Naive thymus-derived CD8-positive, alpha-beta T cell (primary cell): ENCODE measurements around the gene HOXB2. TPM values are rescaled to one million over a fixed set of nuclear protein-coding genes. Genes with fewer than 3 reads are reported as not detected.

Experiments
- ATAC-seq, 2 donors: fragments of 150-1000 bp; cut with Tn5 transposase in 1 of 2; sonication (Bioruptor Pico), chemical (Tn5 transposase) in 1 of 2; 1 replicate in 1 of 2; 2 replicates in 1 of 2; pipeline ENCODE4 v1.10.0; 2021; ENCODE audit warnings: mild to moderate bottlenecking in 2 of 2, moderate library complexity in 2 of 2
- POLR2A ChIA-PET: fragments of 350-600 bp; sonication (Branson Sonifier 250); formaldehyde crosslinking; loops from one replicate; lab custom pipeline; 2021; ENCODE audit warnings: antibody characterized with exemption; lab: Charles Lee
- DNase-seq, 10 donors: peaks; one replicate each; pipeline versions ENCODE4 v3.0.0 to v3.0.0-alpha.2; 2020 to 2022
- H3K27ac Mint-ChIP-seq, 10 donors: one replicate each; pipeline ENCODE4 v1.8.0; 2020 to 2022; ENCODE audit warnings: mild to moderate bottlenecking in 10 of 10, mixed read lengths in 10 of 10, moderate library complexity in 4 of 10, inconsistent platforms in 1 of 10
- H3K27me3 Mint-ChIP-seq, 5 donors: one replicate each; pipeline ENCODE4 v1.8.0; 2021 to 2022; ENCODE audit warnings: mixed read lengths in 5 of 5
- H3K36me3 Mint-ChIP-seq, 3 donors: one replicate each; pipeline ENCODE4 v1.8.0; 2020 to 2022; ENCODE audit warnings: mixed read lengths in 3 of 3, mild to moderate bottlenecking in 2 of 3, inconsistent platforms in 1 of 3
- H3K4me1 Mint-ChIP-seq, 4 donors: one replicate each; pipeline ENCODE4 v1.8.0; 2021 to 2022; ENCODE audit warnings: mixed read lengths in 4 of 4
- H3K4me3 Mint-ChIP-seq, 10 donors: one replicate each; pipeline ENCODE4 v1.8.0; 2020 to 2022; ENCODE audit warnings: mild to moderate bottlenecking in 10 of 10, mixed read lengths in 10 of 10, moderate library complexity in 6 of 10, inconsistent platforms in 1 of 10
- H3K9me3 Mint-ChIP-seq, 9 donors: one replicate each; pipeline ENCODE4 v1.8.0; 2020 to 2022; ENCODE audit warnings: mixed read lengths in 9 of 9, mild to moderate bottlenecking in 3 of 9, inconsistent platforms in 1 of 9, moderate library complexity in 1 of 9
- polyA plus RNA-seq, 3 donors: library from polyadenylated mRNA; unstranded; fragments of 300-500 nt; fragmentation: Illumina TruSeq; gene quantifications; one replicate each; pipeline ENCODE4 v1.2.3, GENCODE V29; 2021
- total RNA-seq, 8 experiments: library from RNA in 2 of 8; stranded (reverse) in 2 of 8; gene quantifications; one replicate each; pipeline ENCODE4 v1.2.3 and lab custom pipeline; 2021 to 2026

The HOXB2 gene
- total and polyA plus RNA-seq, 5 experiments from 2014 or later: 7.6 to 32.4 (median 16.4) TPM

- no peak overlapping the region for H3K27ac Mint-ChIP-seq
- H3K36me3 Mint-ChIP-seq: no peaks in the 10 kb centered on the region
- ATAC-seq: no peak
- DNase-seq: no peak
- peaks cover 0 to 2% (median 0%) of the 10 kb centered on the region in 9 donors for H3K9me3 Mint-ChIP-seq
- peaks cover 15 to 29% (median 29%) of the 10 kb centered on the region in 5 donors for H3K27me3 Mint-ChIP-seq
- peaks cover 2 to 14% (median 11%) of the 10 kb centered on the region in 4 donors for H3K4me1 Mint-ChIP-seq
- no peak overlapping the region for H3K4me3 Mint-ChIP-seq
- POLR2A ChIA-PET: interaction anchor here (1.8 kb wide), 1 partner anchor 16 kb away, joined by 4 read pairs; no protein-coding TSS in a partner anchor
Observed at GRCh38 chr17:48528936-48529682, 15.8 kb downstream of the HOXB2 start.

DNA sequence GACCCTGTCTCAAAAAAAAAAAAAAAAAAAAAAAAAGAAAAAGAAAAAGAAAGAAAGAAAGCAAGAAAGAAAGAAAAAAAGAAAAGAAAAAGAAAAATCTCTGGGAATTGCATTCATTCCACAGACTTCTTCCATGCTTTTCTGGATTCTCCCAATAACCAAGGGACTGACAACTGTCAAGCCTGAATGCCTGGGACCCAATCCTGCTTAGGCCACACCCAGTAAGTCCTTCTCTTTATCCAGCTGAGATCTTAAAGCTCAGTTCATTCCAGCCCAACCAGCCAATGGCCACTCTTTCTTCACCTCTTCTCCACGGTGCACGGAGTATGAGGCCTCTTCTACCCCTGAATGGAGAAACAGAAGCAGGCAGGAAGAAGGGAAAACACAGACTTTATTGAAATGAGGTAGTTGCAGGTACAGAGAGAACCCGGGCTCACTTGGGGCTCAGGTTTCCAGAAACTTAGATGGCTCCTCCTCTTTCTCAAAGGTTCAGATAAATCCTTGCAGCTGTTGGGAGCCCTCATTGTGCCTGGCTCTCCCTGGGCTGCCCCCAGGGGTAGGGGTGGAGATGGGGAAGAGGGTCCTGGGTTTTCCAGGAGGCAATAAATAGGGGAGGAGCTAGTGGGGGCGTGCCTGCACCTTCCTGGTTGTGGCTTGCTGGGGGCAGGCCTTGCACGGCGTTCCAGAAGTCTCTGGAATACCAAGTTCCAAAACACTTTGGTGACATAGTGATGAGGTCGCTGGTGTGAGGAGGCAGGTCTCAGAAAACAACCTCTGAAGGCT, 16.6 kb downstream of the HOXB2 start:
- peak overlapping the region in 1 of 10 donors; percentile 25 for H3K27ac Mint-ChIP-seq
- DNase-seq: no peak
- H3K9me3 Mint-ChIP-seq: peaks cover 0 to 2% (median 0%) of the 10 kb centered on the region in 9 donors
- peaks cover 2 to 14% (median 11%) of the 10 kb centered on the region in 4 donors for H3K4me1 Mint-ChIP-seq
- POLR2A ChIA-PET: interaction anchor here (0.6 to 1.8 kb wide), 2 partner anchors 15 to 30 kb away, joined by 3 to 4 read pairs; no protein-coding TSS in a partner anchor
- no peak for ATAC-seq
- H3K4me3 Mint-ChIP-seq: peak overlapping the region in 2 of 10 donors; percentile 20 to 28
- peaks cover 16 to 37% (median 33%) of the 10 kb centered on the region in 5 donors for H3K27me3 Mint-ChIP-seq
- H3K36me3 Mint-ChIP-seq: no peaks in the 10 kb centered on the region

- Mint-ChIP-seq H3K9me3 (peaks cover 0 to 2% (median 0%) of the 10 kb centered on the region in 9 donors), H3K27ac (peak overlapping the region in 1 of 10 donors; percentile 45), H3K4me1 (peaks cover 2 to 14% (median 11%) of the 10 kb centered on the region in 4 donors), H3K4me3 (peak overlapping the region in 4 of 10 donors; percentile 38 to 50 (median 39)), H3K27me3 (peaks cover 21 to 45% (median 40%) of the 10 kb centered on the region in 5 donors), H3K36me3 (no peaks in the 10 kb centered on the region)
- DNase-seq: no peak
- POLR2A ChIA-PET: interaction anchor here (1.8 kb wide), 1 partner anchor 14 kb away, joined by 4 read pairs; no protein-coding TSS in a partner anchor
- no peak for ATAC-seq
Observed at GRCh38 chr17:48527547-48527932, 17.4 kb downstream of the HOXB2 start.

GRCh38 chr17:48526608-48527546, 18.0 kb downstream of the HOXB2 start:
- Mint-ChIP-seq H3K4me3 (peak overlapping the region in 7 of 10 donors; percentile 9 to 65 (median 25)), H3K27me3 (peaks cover 22 to 52% (median 43%) of the 10 kb centered on the region in 5 donors), H3K4me1 (peaks cover 4 to 14% (median 11%) of the 10 kb centered on the region in 4 donors), H3K36me3 (no peaks in the 10 kb centered on the region), H3K27ac (peak overlapping the region in 1 of 10 donors; percentile 45), H3K9me3 (peaks cover 0 to 2% (median 0%) of the 10 kb centered on the region in 9 donors)
- DNase-seq (no peak), ATAC-seq (peak; percentile 22 to 46)
- POLR2A ChIA-PET: interaction anchor here (1.8 kb wide), 1 partner anchor 14 kb away, joined by 4 read pairs; no protein-coding TSS in a partner anchor

GRCh38 chr17:48523010-48523409, 21.9 kb downstream of the HOXB2 start:
- peaks cover 22 to 71% (median 53%) of the 10 kb centered on the region in 5 donors for H3K27me3 Mint-ChIP-seq
- peaks cover 0 to 2% (median 0%) of the 10 kb centered on the region in 9 donors for H3K9me3 Mint-ChIP-seq
- POLR2A ChIA-PET: interaction anchor here (0.6 kb wide), 1 partner anchor 95 kb away, joined by 4 read pairs; no protein-coding TSS in a partner anchor
- no peak for ATAC-seq
- peaks cover 4 to 13% (median 10%) of the 10 kb centered on the region in 4 donors for H3K4me1 Mint-ChIP-seq
- no peak overlapping the region for H3K27ac Mint-ChIP-seq
- no peak for DNase-seq
- H3K36me3 Mint-ChIP-seq: peaks cover 0 to 3% (median 0%) of the 10 kb centered on the region in 3 donors
- H3K4me3 Mint-ChIP-seq: no peak overlapping the region

GRCh38 chr17:48522031-48522653, 22.8 kb downstream of the HOXB2 start:
- POLR2A ChIA-PET: interaction anchor here (0.6 kb wide), 1 partner anchor 95 kb away, joined by 4 read pairs; no protein-coding TSS in a partner anchor
- H3K4me1 Mint-ChIP-seq: peaks cover 4 to 13% (median 7%) of the 10 kb centered on the region in 4 donors
- H3K36me3 Mint-ChIP-seq: peaks cover 0 to 3% (median 0%) of the 10 kb centered on the region in 3 donors
- no peaks in the 10 kb centered on the region for H3K9me3 Mint-ChIP-seq
- peaks cover 22 to 71% (median 56%) of the 10 kb centered on the region in 5 donors for H3K27me3 Mint-ChIP-seq
- DNase-seq (no peak), ATAC-seq (no peak)
- H3K27ac Mint-ChIP-seq: peak overlapping the region in 1 of 10 donors; percentile 67
- H3K4me3 Mint-ChIP-seq: no peak overlapping the region

DNA sequence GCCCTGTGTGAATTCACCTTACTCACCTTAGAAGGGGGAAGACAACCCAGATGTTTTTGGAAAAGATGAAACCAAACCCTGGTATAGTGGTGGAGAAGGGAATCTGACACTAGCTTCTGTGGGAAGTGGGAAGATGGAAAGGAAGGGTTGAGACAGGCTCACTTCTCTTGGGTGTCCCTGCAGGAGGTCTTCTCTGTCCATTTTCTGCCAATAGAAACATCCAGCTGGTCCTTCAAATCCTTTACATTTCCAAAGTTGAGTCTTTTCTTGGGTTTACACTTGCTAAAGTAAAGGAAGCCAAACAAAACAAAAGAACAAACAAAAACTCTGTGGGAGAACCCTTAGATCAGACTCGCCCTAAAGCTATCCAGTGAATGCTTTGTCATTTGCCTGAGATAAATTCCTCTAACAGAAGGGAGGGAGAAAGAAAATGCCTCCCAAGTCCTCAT, 24.3 kb downstream of the HOXB2 start:
- Mint-ChIP-seq H3K9me3 (no peaks in the 10 kb centered on the region), H3K4me3 (no peak overlapping the region), H3K36me3 (peaks cover 0 to 3% (median 0%) of the 10 kb centered on the region in 3 donors), H3K27me3 (peaks cover 14 to 67% (median 47%) of the 10 kb centered on the region in 5 donors), H3K4me1 (peaks cover 0 to 1% (median 0%) of the 10 kb centered on the region in 4 donors), H3K27ac (no peak overlapping the region)
- POLR2A ChIA-PET: interaction anchor here (0.6 to 0.7 kb wide), 3 partner anchors 11 to 427 kb away, joined by 3 read pairs; no protein-coding TSS in a partner anchor
- DNase-seq (no peak), ATAC-seq (no peak)

DNA sequence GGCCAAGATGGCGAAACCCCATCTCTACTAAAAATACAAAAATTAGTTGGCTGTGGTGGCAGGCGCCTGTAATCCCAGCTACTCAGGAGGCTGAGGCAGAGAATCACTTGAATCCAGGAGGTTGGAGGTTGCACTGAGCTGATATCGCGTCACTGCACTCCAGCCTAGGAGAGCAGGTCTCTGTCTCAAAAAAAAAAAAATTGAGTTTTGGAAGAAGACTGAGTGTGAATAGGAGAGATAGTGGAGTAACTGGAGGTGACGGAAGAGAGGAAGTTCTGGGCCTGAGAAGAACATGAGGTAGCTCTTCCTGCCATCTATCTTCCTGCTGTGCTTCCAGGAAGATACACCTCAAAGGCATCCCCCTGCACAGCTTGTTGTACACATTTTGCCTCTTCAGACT, 25.5 kb downstream of the HOXB2 start:
- Mint-ChIP-seq H3K27ac (no peak overlapping the region), H3K4me3 (no peak overlapping the region), H3K36me3 (peaks cover 0 to 3% (median 0%) of the 10 kb centered on the region in 3 donors), H3K4me1 (peaks cover 0 to 3% (median 2%) of the 10 kb centered on the region in 4 donors), H3K27me3 (peaks cover 18 to 70% (median 46%) of the 10 kb centered on the region in 5 donors), H3K9me3 (no peaks in the 10 kb centered on the region)
- no peak for DNase-seq
- POLR2A ChIA-PET: interaction anchor here (0.7 kb wide), 3 partner anchors 12 to 664 kb away, joined by 3 to 7 read pairs (median 3); partner anchors contain the start of gene HOXB1
- ATAC-seq: no peak

DNA sequence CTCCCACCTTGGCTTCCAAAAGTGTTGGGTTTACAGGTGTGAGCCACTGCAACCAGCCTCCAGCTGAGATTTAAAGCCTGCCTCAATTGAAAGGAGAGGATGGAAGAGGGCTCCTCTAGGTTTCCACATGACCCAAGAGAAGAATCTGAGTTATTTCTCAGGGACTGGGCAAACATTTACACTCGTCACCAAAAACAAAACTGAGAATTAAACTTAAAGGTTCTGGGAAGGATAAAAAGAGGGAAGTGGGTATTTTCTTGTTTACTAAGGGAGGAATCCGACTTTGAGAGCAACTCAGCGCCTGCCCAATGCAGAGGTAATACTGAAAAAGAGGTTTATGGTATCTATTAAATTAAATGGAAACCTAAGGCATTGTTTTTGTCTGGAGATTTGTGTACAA, 27.4 kb downstream of the HOXB2 start:
- Mint-ChIP-seq H3K27ac (no peak overlapping the region), H3K36me3 (peaks cover 0 to 3% (median 0%) of the 10 kb centered on the region in 3 donors), H3K4me3 (no peak overlapping the region), H3K9me3 (no peaks in the 10 kb centered on the region), H3K27me3 (peaks cover 16 to 54% (median 29%) of the 10 kb centered on the region in 5 donors), H3K4me1 (peaks cover 8 to 22% (median 15%) of the 10 kb centered on the region in 4 donors)
- POLR2A ChIA-PET: no interaction called here
- no peak for ATAC-seq
- DNase-seq: no peak

- Mint-ChIP-seq H3K27me3 (peaks cover 14 to 45% (median 29%) of the 10 kb centered on the region in 5 donors), H3K9me3 (no peaks in the 10 kb centered on the region), H3K27ac (no peak overlapping the region), H3K4me3 (no peak overlapping the region), H3K4me1 (peaks cover 7 to 31% (median 18%) of the 10 kb centered on the region in 4 donors), H3K36me3 (peaks cover 0 to 3% (median 0%) of the 10 kb centered on the region in 3 donors)
- POLR2A ChIA-PET: interaction anchor here (0.7 kb wide), 1 partner anchor 22 kb away, joined by 4 read pairs; no protein-coding TSS in a partner anchor
- DNase-seq (no peak), ATAC-seq (no peak)
Observed at GRCh38 chr17:48515925-48516900, 28.7 kb downstream of the HOXB2 start.
